NB4 (cell line): ENCODE measurements around the gene NIPAL3.

Experiments
- DNase-seq: peaks from one replicate; pipeline ENCODE4 v3.0.0; 2010; ENCODE audit warnings: low read depth
- H3K4me3 ChIP-seq: one replicate; pipeline ENCODE4 v1.5.1; 2011; ENCODE audit warnings: mild to moderate bottlenecking, low read depth, low read length, moderate library complexity
- CTCF ChIP-seq: IDR thresholded peaks from one replicate; pipeline ENCODE4 v1.5.1; 2012; ENCODE audit warnings: low read depth, low read length
- MYC ChIP-seq: IDR thresholded peaks from 2 replicates; pipeline ENCODE4 v1.6.1; 2011; ENCODE audit warnings: low read depth, low read length
- POLR2A ChIP-seq: IDR thresholded peaks from 2 replicates; pipeline ENCODE4 v1.6.1; 2011; ENCODE audit warnings: mild to moderate bottlenecking; ENCODE audit not compliant: insufficient read length; ENCODE audit errors: extremely low read depth
- TF ChIP-seq, protein P1 (sequence below): IDR thresholded peaks from 2 replicates; pipeline ENCODE4 v1.6.1; 2011; ENCODE audit warnings: low read depth, low read length

The NIPAL3 gene

DNA sequence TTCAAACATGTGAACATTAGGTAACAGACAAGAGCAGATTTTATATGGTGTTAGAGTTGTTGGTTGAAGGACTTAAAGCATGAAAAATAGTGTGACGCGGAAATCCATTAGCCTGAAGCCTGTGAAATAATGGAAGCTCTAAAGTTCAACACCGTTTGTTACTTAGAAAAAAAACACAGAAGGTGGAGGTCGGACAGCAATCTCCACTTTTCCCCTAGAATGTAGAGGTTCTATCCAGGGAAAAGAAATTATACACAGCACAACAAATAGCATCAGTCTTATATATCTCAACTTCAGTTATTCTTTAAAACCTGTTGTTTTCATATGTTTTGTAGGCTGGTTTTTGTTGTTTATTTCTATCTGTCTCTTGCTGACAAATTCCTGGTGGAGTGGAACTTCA is 89.0 kb downstream of the NIPAL3 start:
- TF ChIP-seq MYC, result no peak
- no peak overlapping the region for H3K4me3 ChIP-seq
- no peak for DNase-seq

DNA sequence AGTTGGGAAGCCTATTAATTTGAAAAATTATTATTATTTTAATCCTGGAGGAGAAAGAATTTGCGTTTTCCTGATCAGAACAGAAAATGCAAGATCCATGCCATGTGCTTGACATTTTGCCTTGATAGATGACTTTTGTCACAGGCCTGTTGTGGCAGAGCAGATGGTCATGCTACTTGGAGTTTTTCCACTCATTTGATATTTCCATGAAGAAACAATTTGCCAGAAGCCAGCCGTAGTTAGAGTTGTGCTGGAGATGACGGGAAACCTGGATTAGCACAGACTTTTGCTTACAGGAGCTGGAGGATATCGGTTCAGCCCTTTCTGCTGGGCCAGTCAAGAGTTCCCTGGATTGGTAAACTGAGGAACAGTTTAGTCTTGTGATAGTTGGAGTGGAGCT is 90.2 kb downstream of the NIPAL3 start:
- TF ChIP-seq CTCF, result no peak
- TF ChIP-seq, protein P1, sequence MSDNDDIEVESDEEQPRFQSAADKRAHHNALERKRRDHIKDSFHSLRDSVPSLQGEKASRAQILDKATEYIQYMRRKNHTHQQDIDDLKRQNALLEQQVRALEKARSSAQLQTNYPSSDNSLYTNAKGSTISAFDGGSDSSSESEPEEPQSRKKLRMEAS, result no peak
- no peak for TF ChIP-seq MYC
- TF ChIP-seq POLR2A, result no peak
- DNase-seq, result no peak
- no peak overlapping the region for H3K4me3 ChIP-seq

- no peak for DNase-seq
- no peak overlapping the region for H3K4me3 ChIP-seq
- no peak for TF ChIP-seq POLR2A
- TF ChIP-seq MYC, result no peak
- no peak for TF ChIP-seq CTCF
- TF ChIP-seq, protein P1, result no peak
Observed at GRCh38 chr1:24506691-24507381, 91.2 kb downstream of the NIPAL3 start.

- TF ChIP-seq, protein P1, result no peak
- TF ChIP-seq CTCF, result no peak
- TF ChIP-seq POLR2A, result no peak
- TF ChIP-seq MYC, result no peak
- H3K4me3 ChIP-seq, result no peak overlapping the region
- no peak for DNase-seq
Observed at GRCh38 chr1:24507405-24507804, 91.8 kb downstream of the NIPAL3 start.

GRCh38 chr1:24508911-24509310 is 93.3 kb downstream of the NIPAL3 start:
- no peak for DNase-seq
- TF ChIP-seq MYC (no peak), POLR2A (no peak), CTCF (no peak)
- TF ChIP-seq, protein P1, result no peak
- H3K4me3 ChIP-seq, result no peak overlapping the region

- H3K4me3 ChIP-seq, result no peak overlapping the region
- TF ChIP-seq CTCF (no peak), POLR2A (no peak), MYC (no peak)
- TF ChIP-seq, protein P1, result no peak
- no peak for DNase-seq
Observed at GRCh38 chr1:24513706-24514105, 98.1 kb downstream of the NIPAL3 start.
